ENCODE measurements around the gene SERINC2. TPM values are rescaled to one million over a fixed set of nuclear protein-coding genes. Genes with fewer than 3 reads are reported as not detected.

SERINC2 gene
- total RNA-seq, 1 donor from 2014 or later, result 17.4 TPM

- no peak overlapping the region for H3K27ac ChIP-seq
- H3K4me3 ChIP-seq, result no peak overlapping the region
- intact Hi-C loops (cut with DNase I), result no loop called here
- peaks cover 8% of the 10 kb centered on the region for H3K4me1 ChIP-seq
- H3K27me3 ChIP-seq, result no peaks in the 10 kb centered on the region
- no peaks in the 10 kb centered on the region for H3K36me3 ChIP-seq
- no peak for TF ChIP-seq CTCF (IDR thresholded peaks at IDR 0.05)
- TF ChIP-seq POLR2A (IDR thresholded peaks at IDR 0.05), result no peak
- TF ChIP-seq POLR2AphosphoS5 (IDR thresholded peaks at IDR 0.05; ENCODE audit: insufficient read depth in 1 of 2, low read depth in 1 of 2), result no peak
- DNase-seq (ENCODE audit: extremely low spot score in 2 of 2), result no peak
- no peaks in the 10 kb centered on the region for H3K9me3 ChIP-seq
Measured at GRCh38 chr1:31396633-31397351, 16.2 kb upstream of the SERINC2 start.

GRCh38 chr1:31397360-31398095 lies 15.5 kb upstream of the SERINC2 start:
- intact Hi-C loops (cut with DNase I), result no loop called here
- H3K4me3 ChIP-seq, result no peak overlapping the region
- no peak for DNase-seq (ENCODE audit: extremely low spot score in 2 of 2)
- H3K9me3 ChIP-seq, result no peaks in the 10 kb centered on the region
- H3K4me1 ChIP-seq, result peaks cover 8% of the 10 kb centered on the region
- H3K27me3 ChIP-seq, result no peaks in the 10 kb centered on the region
- H3K36me3 ChIP-seq, result no peaks in the 10 kb centered on the region
- H3K27ac ChIP-seq, result no peak overlapping the region
- TF ChIP-seq POLR2AphosphoS5 (IDR thresholded peaks at IDR 0.05; ENCODE audit: insufficient read depth in 1 of 2, low read depth in 1 of 2) (no peak), CTCF (IDR thresholded peaks at IDR 0.05) (no peak), POLR2A (IDR thresholded peaks at IDR 0.05) (no peak)

GRCh38 chr1:31398246-31398645 lies 14.8 kb upstream of the SERINC2 start:
- no peaks in the 10 kb centered on the region for H3K9me3 ChIP-seq

GRCh38 chr1:31399976-31400375 lies 13.0 kb upstream of the SERINC2 start:
- TF ChIP-seq POLR2AphosphoS5 (IDR thresholded peaks at IDR 0.05; ENCODE audit: insufficient read depth in 1 of 2, low read depth in 1 of 2), result no peak
- no peak for TF ChIP-seq CTCF (IDR thresholded peaks at IDR 0.05)
- no peak overlapping the region for H3K4me3 ChIP-seq
- no peak overlapping the region for H3K27ac ChIP-seq
- no peaks in the 10 kb centered on the region for H3K9me3 ChIP-seq
- no peaks in the 10 kb centered on the region for H3K27me3 ChIP-seq
- DNase-seq (ENCODE audit: extremely low spot score in 2 of 2), result no peak
- H3K36me3 ChIP-seq, result no peaks in the 10 kb centered on the region
- intact Hi-C loops (cut with DNase I), result no loop called here
- peaks cover 1% of the 10 kb centered on the region for H3K4me1 ChIP-seq

More at GRCh38 chr1:31398246-31398645, 14.8 kb upstream of the SERINC2 start:
- H3K27ac ChIP-seq, result no peak overlapping the region
- H3K27me3 ChIP-seq, result no peaks in the 10 kb centered on the region
- H3K4me1 ChIP-seq, result peaks cover 8% of the 10 kb centered on the region
- no peaks in the 10 kb centered on the region for H3K36me3 ChIP-seq
- H3K4me3 ChIP-seq, result no peak overlapping the region
- DNase-seq (ENCODE audit: extremely low spot score in 2 of 2), result no peak
- TF ChIP-seq POLR2A (IDR thresholded peaks at IDR 0.05) (no peak), POLR2AphosphoS5 (IDR thresholded peaks at IDR 0.05; ENCODE audit: insufficient read depth in 1 of 2, low read depth in 1 of 2) (no peak), CTCF (IDR thresholded peaks at IDR 0.05) (no peak)
- intact Hi-C loops (cut with DNase I), result no loop called here

- no peak overlapping the region for H3K4me3 ChIP-seq
- no peaks in the 10 kb centered on the region for H3K9me3 ChIP-seq
- no peaks in the 10 kb centered on the region for H3K27me3 ChIP-seq
- TF ChIP-seq CTCF (IDR thresholded peaks at IDR 0.05) (no peak), POLR2AphosphoS5 (IDR thresholded peaks at IDR 0.05; ENCODE audit: insufficient read depth in 1 of 2, low read depth in 1 of 2) (no peak), POLR2A (IDR thresholded peaks at IDR 0.05) (no peak)
- DNase-seq (ENCODE audit: extremely low spot score in 2 of 2), result no peak
- H3K27ac ChIP-seq, result no peak overlapping the region
- intact Hi-C loops (cut with DNase I), result no loop called here
- H3K4me1 ChIP-seq, result no peaks in the 10 kb centered on the region
- no peaks in the 10 kb centered on the region for H3K36me3 ChIP-seq
Measured at GRCh38 chr1:31400393-31400792, 12.6 kb upstream of the SERINC2 start.

Measured in vagina (tissue), 2 donors.